GM20000 (cell line): ENCODE results near the gene DHRS4.

ENCODE experiments used
- DNase-seq: peaks from one replicate; pipeline ENCODE4 v3.0.0; 2012; ENCODE audit warnings: low spot score
- TF ChIP-seq, protein P1 (sequence below): IDR thresholded peaks from 2 replicates; pipeline ENCODE4 v1.5.1; 2012; ENCODE audit warnings: mild to moderate bottlenecking, control low read depth; ENCODE audit errors: extremely low read depth, missing control alignments

DHRS4 gene

DNA sequence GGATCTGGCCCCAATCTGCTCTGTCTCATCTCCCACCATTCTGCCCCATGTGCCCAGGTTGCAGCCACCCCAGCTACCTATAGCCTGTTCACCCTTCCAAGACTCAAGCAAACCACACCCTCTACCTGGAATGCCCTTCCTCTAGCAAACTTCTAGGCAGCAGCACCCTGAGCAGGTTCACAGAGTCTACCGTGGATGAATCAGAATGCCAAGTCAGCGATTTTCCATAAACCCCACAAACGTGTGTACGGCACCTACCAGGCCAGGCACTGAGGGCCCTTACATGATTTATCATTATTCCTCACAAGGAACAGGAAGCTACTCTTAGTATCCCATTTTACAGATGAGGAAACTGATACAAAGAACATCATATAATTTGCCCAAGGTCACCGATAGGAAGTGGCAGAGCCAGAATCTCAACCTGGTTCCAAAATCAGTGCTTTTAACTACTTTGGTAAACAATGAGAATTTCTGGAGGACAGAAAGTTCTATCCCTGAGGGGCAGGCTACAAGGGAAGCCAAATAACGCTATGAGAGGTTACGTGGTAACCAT lies 28.0 kb upstream of the DHRS4 start:
- TF ChIP-seq, protein P1, sequence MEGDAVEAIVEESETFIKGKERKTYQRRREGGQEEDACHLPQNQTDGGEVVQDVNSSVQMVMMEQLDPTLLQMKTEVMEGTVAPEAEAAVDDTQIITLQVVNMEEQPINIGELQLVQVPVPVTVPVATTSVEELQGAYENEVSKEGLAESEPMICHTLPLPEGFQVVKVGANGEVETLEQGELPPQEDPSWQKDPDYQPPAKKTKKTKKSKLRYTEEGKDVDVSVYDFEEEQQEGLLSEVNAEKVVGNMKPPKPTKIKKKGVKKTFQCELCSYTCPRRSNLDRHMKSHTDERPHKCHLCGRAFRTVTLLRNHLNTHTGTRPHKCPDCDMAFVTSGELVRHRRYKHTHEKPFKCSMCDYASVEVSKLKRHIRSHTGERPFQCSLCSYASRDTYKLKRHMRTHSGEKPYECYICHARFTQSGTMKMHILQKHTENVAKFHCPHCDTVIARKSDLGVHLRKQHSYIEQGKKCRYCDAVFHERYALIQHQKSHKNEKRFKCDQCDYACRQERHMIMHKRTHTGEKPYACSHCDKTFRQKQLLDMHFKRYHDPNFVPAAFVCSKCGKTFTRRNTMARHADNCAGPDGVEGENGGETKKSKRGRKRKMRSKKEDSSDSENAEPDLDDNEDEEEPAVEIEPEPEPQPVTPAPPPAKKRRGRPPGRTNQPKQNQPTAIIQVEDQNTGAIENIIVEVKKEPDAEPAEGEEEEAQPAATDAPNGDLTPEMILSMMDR, result no peak
- DNase-seq, result no peak

DNA sequence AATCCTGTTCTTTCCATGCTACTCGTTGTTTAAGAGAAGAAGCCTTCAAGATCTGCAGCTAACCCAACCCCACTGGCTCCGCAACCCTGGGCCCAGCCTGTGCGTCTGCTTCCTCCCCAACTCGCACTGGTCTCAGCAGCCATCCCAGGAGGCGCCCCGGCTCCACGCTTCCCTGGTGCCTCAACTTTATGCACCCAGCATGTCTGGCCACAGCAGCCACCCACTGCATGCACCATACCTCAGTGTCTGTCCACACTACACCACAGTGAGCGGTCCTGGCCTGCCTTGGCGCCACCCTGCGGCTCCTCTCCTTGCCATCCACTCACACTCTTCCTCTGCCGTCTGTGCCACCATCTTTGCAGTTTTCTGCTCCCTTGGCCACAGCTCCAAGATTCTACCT lies 27.0 kb upstream of the DHRS4 start:
- TF ChIP-seq, protein P1, result no peak
- no peak for DNase-seq

DNA sequence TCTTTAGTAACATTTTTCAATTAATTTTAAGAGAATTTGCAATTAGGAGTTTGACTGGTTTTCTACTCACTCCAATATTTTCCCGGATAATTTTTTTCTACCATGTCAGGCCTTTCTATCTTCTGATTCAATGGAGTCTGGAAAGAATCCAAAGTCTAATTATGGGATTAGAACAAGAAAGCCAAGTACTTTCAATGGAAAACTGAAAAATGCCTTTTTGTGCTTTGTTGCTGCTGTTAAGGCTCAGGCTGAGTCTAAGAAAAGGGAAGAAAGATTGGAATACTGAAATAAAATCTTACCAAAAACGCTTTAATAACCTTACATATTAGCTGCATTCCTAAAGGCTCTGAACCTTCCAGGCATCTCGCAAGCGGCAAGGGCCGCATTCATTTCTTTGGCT lies 24.4 kb upstream of the DHRS4 start:
- no peak for DNase-seq
- TF ChIP-seq, protein P1, result no peak

DNA sequence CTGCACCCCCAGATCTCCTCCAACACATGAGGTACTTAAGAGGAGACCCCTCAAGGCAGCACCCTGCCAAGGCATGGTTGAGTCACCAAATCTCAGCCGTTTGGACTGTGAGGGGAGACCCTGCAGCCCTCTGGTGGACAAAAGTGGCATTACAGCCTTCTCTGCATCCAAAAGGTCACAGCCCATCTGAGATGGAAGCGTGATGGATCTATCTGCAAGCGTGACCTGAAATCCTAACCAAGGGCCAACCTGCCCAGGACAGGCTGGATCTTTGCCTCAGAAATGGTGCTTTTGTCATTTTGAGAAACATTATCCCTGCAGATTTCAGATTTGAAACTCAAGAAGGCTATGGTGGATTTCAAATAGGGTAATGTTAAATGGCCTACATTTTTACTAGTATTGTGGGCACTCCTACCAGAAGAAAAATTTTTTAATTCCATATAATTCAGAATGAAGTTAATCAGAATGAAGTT lies 23.7 kb upstream of the DHRS4 start:
- TF ChIP-seq, protein P1, result peak; percentile 78
- DNase-seq, result peak; percentile 84

DNA sequence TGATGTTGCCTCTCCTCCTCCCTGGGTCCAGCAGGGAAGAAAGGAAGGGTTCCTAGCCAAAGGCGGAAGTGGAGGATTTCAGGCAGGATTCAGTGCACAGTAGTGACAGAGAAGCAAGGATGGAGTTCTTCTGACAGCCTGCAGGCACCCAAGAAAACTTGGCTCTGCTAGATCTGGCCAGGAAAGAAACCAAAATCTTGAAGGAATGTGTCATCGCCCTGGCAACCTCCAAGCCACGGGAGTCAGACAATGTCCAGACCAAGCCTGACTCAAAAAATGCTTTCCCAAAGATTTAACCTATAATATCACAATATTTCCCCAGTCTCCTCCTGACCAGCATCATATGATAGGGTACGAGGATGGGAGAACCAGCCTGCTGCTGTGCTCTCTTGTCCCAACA lies 22.8 kb upstream of the DHRS4 start:
- DNase-seq, result no peak
- TF ChIP-seq, protein P1, result no peak

DNA sequence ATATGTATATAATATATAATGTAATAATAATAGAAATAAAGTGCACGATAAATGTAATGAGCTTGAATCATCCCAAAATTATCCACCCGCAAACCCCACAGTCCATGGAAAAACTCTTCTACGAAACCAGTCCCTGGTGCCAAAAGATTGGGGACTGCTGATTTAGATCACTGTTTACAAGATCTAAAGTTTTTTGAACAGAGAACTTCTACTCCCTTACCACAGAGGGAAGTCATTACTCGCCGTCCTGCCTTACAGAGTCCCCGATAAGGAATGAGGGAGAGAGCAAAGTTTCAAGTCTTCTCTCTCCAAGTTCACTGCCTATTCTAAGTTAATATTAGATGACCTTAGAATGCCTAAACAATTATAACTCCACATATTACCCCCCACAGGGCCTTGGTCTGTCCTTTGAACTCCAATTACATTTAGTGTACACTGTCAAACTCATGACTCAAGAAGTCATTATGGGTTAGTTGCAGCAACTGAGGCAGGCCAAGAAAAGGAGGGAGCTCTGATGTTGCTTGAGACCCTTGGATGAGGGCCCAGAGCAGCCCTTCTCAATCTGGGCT lies 21.8 kb upstream of the DHRS4 start:
- TF ChIP-seq, protein P1, result no peak
- DNase-seq, result no peak

DNA sequence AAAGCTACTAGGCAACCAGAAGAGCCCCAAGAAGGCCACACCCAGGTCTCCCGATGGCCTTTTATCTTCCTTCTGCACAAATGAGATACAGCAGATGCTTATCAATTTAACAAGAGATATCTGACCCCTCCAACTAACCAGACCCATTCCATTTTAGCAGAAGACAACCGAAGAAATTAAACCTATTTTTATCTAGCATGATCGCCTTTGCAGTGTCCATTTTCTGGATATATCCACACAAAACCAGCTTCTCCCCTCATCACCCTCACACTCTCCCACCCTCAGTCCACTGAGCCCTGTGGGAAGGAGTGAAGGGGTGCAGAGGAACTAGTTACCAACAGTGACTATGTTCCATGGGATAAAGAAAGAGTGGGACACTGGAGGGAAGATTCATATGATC lies 20.9 kb upstream of the DHRS4 start:
- TF ChIP-seq, protein P1, result no peak

More for the DNA sequence above, 20.9 kb upstream of the DHRS4 start:
- no peak for DNase-seq
